ENCODE measurements around the gene C19orf38. TPM values are rescaled to one million over a fixed set of nuclear protein-coding genes. Genes with fewer than 3 reads are reported as not detected.

Gene C19orf38
- total RNA-seq, 1 experiment from 2014 or later = not detected

- Mint-ChIP-seq H3K4me3 (no peak overlapping the region), H3K27me3 (ENCODE audit: low read depth) (no peaks in the 10 kb centered on the region; the same call in 1 of the 2 replicates), H3K4me1 (peaks cover 62 to 68% of the 10 kb centered on the region in 2 experiments), H3K9me3 (no peaks in the 10 kb centered on the region), H3K36me3 (ENCODE audit: insufficient read depth in 1 of 3, low read depth in 3 of 3) (peaks cover 0 to 3% (median 0%) of the 10 kb centered on the region in 3 experiments; a peak in 3 of 7 replicates), H3K27ac (no peak overlapping the region; a peak in 1 of 7 replicates)
- TF ChIP-seq CTCF (conservative IDR thresholded peaks at IDR 0.05) = no peak
- Histone ChIP-seq H4K8ac (replicated peaks; ENCODE audit: insufficient read length, low read depth, low read length) (no peak overlapping the region), H2BK20ac (ENCODE audit: low read depth, low read length, poor library complexity, severe bottlenecking) (no peak overlapping the region), H3K23ac (ENCODE audit: insufficient read length, low read depth, low read length) (no peak overlapping the region), H3K14ac (ENCODE audit: insufficient read depth, low read length) (no peak overlapping the region), H3K9me3 (ENCODE audit: control insufficient read depth, low read depth, low read length) (no peaks in the 10 kb centered on the region), H3K4ac (ENCODE audit: low read depth, low read length) (no peak overlapping the region), H3K4me1 (ENCODE audit: insufficient read depth, low read length) (peaks cover 17% of the 10 kb centered on the region; the same call in 1 of the 2 replicates), H4K91ac (ENCODE audit: insufficient read length, low read depth, low read length) (no peak overlapping the region), H2BK15ac (ENCODE audit: low read depth, low read length) (no peak overlapping the region), H3T11ph (ENCODE audit: low read length) (no peak overlapping the region), H3K18ac (ENCODE audit: insufficient read length, low read depth, low read length) (no peak overlapping the region), H2BK120ac (ENCODE audit: low read depth, low read length, poor library complexity, severe bottlenecking) (no peak overlapping the region), H2BK5ac (ENCODE audit: insufficient read length, low read length) (no peak overlapping the region), H4K5ac (ENCODE audit: insufficient read length, low read depth, low read length) (no peak overlapping the region), H3K56ac (ENCODE audit: insufficient read length, low read depth, low read length) (no peak overlapping the region), H3K4me2 (ENCODE audit: insufficient read depth, insufficient read length, low read length) (no peak overlapping the region), H2AK5ac (ENCODE audit: insufficient read length, low read length) (no peak overlapping the region), H3K79me2 (ENCODE audit: insufficient read depth, low read length) (peaks cover 13% of the 10 kb centered on the region; the same call in 1 of the 2 replicates), H2BK12ac (ENCODE audit: insufficient read length, low read depth, low read length) (no peak overlapping the region), H4K20me1 (ENCODE audit: control insufficient read depth, insufficient read depth, insufficient read length) (no peaks in the 10 kb centered on the region), H3K79me1 (ENCODE audit: insufficient read depth, low read depth, low read length, poor library complexity, severe bottlenecking) (no peaks in the 10 kb centered on the region), H3K27me3 (ENCODE audit: insufficient read depth, low read length) (no peaks in the 10 kb centered on the region), H3K27ac (ENCODE audit: insufficient read length, low read depth, low read length) (no peak overlapping the region), H2AFZ (ENCODE audit: low read length) (no peak overlapping the region), H3K9ac (ENCODE audit: extremely low read depth, insufficient read length, low read length) (no peak overlapping the region), H3K23me2 (ENCODE audit: insufficient read length, low read depth, low read length, poor library complexity, severe bottlenecking) (no peaks in the 10 kb centered on the region)
- WGBS (ENCODE audit: extremely low coverage, insufficient read length, low lambda C conversion rate) = no CpG with 5 or more reads among the region's 4 CpGs
- no peak for DNase-seq
Measured at GRCh38 chr19:10889880-10890279, 41.7 kb downstream of the C19orf38 start.
